Rectal smooth muscle tissue (tissue), 1 donor: ENCODE measurements around the gene CASP6.

ENCODE experiments used
- H3K27ac ChIP-seq: one replicate; pipeline ENCODE4 v1.7.0; 2013; ENCODE audit warnings: low read depth, low read length, inconsistent platforms
- H3K27me3 ChIP-seq: one replicate; pipeline ENCODE4 v1.7.0; 2013; ENCODE audit warnings: low read length; ENCODE audit not compliant: control insufficient read depth, insufficient read depth
- H3K36me3 ChIP-seq: one replicate; pipeline ENCODE4 v1.7.0; 2013; ENCODE audit warnings: low read length; ENCODE audit not compliant: control insufficient read depth, insufficient read depth
- H3K4me1 ChIP-seq: one replicate; pipeline ENCODE4 v1.7.0; 2013; ENCODE audit warnings: low read length; ENCODE audit not compliant: control insufficient read depth, insufficient read depth
- H3K4me3 ChIP-seq: one replicate; pipeline ENCODE4 v1.7.0; 2013; ENCODE audit warnings: low read length
- H3K9ac ChIP-seq: one replicate; pipeline ENCODE4 v1.7.0; 2013; ENCODE audit warnings: low read length

CASP6 gene

GRCh38 chr4:109655396-109655795 is 47.8 kb downstream of the CASP6 start:
- H3K36me3 ChIP-seq, result no peaks in the 10 kb centered on the region
- H3K27ac ChIP-seq, result no peak overlapping the region
- no peak overlapping the region for H3K9ac ChIP-seq
- H3K4me1 ChIP-seq, result no peaks in the 10 kb centered on the region
- H3K4me3 ChIP-seq, result no peak overlapping the region
- H3K27me3 ChIP-seq, result no peaks in the 10 kb centered on the region

- H3K36me3 ChIP-seq, result no peaks in the 10 kb centered on the region
- no peak overlapping the region for H3K27ac ChIP-seq
- no peaks in the 10 kb centered on the region for H3K4me1 ChIP-seq
- no peaks in the 10 kb centered on the region for H3K27me3 ChIP-seq
- H3K9ac ChIP-seq, result no peak overlapping the region
- H3K4me3 ChIP-seq, result no peak overlapping the region
Measured at GRCh38 chr4:109649872-109650271, 53.4 kb downstream of the CASP6 start.

GRCh38 chr4:109648997-109649575 is 54.2 kb downstream of the CASP6 start:
- Histone ChIP-seq H3K9ac (no peak overlapping the region), H3K27ac (no peak overlapping the region), H3K27me3 (no peaks in the 10 kb centered on the region), H3K4me3 (no peak overlapping the region), H3K4me1 (no peaks in the 10 kb centered on the region), H3K36me3 (no peaks in the 10 kb centered on the region)

GRCh38 chr4:109648266-109648996 is 54.8 kb downstream of the CASP6 start:
- H3K9ac ChIP-seq, result no peak overlapping the region
- H3K36me3 ChIP-seq, result no peaks in the 10 kb centered on the region
- no peaks in the 10 kb centered on the region for H3K27me3 ChIP-seq
- no peak overlapping the region for H3K27ac ChIP-seq
- no peak overlapping the region for H3K4me3 ChIP-seq
- H3K4me1 ChIP-seq, result no peaks in the 10 kb centered on the region

- no peaks in the 10 kb centered on the region for H3K36me3 ChIP-seq
- H3K9ac ChIP-seq, result no peak overlapping the region
- no peaks in the 10 kb centered on the region for H3K27me3 ChIP-seq
- H3K27ac ChIP-seq, result no peak overlapping the region
- H3K4me3 ChIP-seq, result no peak overlapping the region
- H3K4me1 ChIP-seq, result no peaks in the 10 kb centered on the region
Measured at GRCh38 chr4:109645874-109646710, 57.2 kb downstream of the CASP6 start.

- H3K27me3 ChIP-seq, result no peaks in the 10 kb centered on the region
- no peak overlapping the region for H3K27ac ChIP-seq
- no peak overlapping the region for H3K4me3 ChIP-seq
- H3K4me1 ChIP-seq, result no peaks in the 10 kb centered on the region
- no peak overlapping the region for H3K9ac ChIP-seq
- no peaks in the 10 kb centered on the region for H3K36me3 ChIP-seq
Measured at GRCh38 chr4:109640644-109641043, 62.6 kb downstream of the CASP6 start.
